HK-2 (cell line): ENCODE measurements around the gene RCBTB2.

Source experiments
- DNase-seq: peaks from one replicate; pipeline ENCODE4 v3.0.0-alpha.2; 2018; ENCODE audit not compliant: unreplicated experiment

The RCBTB2 gene

DNA sequence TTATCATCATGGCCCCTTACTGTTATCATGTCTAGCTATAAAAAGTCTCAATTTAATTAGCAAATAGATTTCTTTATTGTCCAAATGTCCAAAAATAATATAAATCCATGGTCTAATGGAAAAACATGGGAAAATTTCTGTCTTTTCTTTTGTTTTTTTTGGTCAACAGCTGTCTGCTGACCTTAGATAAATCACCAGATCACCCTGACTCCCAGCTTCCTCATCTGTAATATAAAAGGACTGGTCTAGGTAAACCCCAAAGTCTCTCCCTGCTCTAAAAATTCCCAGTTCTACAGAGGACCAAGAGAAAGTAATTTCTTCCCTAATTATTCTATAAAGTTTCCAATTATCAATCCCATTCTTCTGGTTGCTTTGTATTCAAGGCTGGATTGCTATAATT, 30.7 kb upstream of the RCBTB2 start:
- no peak for DNase-seq

DNA sequence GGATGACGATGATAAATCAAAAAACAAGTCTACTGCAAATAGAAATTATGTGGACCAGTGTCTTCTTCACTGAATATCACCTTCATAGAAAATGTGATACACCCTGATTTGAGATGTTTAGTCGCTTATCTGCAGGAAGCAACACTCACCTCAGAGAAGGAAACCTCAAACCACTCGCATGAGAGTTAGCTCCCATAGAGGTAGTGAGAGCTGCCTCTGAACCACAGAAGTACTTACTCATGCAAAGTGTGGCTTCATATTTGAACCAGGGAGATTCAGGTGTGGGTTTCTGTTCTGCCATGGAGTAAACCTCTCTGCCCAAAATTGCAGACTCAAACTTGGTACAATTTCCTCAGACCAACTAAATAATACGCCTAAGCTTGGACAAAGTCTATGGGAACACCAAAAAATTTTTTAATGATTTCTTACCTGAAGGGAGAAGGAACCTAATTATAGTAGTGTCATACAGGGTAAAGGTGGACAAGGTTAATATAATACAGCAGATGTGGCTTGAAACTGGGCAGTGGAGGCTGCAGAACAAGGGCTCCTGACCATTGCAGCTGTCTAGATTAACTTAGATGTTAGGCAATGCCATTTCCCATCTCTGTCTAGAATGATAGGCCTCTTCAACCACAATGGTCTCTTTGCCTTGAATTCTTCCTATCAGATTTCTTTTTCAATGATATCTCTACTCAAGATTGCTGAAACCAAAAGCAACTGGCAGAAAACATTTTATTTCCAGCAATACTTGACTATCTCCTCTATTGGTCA, 29.6 kb upstream of the RCBTB2 start:
- no peak for DNase-seq

DNA sequence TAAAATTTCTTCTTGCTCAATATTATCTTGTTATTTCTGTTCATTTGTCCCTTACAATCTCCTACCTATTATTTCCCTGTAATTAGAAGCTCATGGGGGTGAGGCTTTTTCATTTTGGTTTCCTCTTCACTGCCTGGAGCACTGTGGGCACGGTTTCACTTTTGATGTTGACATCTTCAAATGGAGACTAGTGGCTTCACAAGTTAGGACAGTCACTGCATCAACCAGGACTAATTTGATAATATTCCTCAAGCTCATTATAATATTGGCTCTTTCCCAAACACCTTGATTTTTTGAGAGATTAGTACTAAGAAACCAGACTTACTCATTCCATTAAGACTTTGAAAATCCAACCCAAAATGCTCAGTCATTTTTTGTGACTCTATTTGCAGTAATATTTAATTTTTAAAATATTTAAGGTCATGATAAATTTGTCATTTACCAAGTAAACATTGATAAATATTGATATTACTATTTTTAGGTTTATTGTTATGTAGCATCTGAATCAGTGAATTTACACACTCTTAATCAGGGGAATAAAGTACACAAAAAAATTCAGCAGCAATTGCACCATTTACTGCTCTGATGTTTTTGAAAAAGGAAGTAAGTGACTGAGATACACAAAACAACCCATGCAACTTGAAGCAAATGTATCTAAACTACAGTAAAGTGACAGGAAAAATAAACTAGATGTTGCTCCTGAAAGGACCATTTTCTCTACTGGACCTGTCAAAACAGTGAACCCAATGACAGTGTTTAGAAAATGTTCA, 28.8 kb upstream of the RCBTB2 start:
- no peak for DNase-seq

DNA sequence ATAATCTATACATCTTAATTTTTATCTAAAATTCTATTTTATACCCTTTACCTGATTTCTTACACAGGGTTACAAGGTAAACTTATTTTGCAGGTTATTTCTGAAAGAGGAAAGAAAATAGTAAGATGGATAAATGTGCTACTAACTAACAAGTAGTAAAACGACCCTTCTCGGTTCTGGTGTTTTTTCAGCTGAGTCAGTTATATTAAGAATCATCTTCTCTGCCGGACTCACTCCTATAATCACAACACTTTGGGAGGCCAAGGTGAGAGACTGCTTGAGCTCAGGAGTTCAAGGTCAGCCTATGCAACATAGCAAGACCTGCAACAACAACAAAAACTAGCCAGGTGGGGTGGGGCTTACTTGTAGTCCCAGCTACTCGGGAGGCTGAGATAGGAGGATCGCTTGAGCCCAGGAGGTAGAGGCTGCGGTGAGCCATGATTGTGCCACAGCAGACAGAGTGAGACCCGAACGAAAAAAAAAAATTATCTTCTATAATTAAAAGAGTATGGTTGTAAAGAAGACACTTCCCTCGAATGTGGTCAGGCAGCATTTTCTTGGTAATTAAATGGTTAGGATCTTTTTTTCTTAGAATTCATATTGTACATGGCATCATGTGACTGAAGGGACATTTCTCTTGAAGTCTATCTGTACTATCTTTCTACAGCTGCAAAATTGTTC, 27.9 kb upstream of the RCBTB2 start:
- no peak for DNase-seq

- no peak for DNase-seq
These were observed 26.9 kb upstream of the RCBTB2 start for GRCh38 chr13:48559638-48560320.

DNA sequence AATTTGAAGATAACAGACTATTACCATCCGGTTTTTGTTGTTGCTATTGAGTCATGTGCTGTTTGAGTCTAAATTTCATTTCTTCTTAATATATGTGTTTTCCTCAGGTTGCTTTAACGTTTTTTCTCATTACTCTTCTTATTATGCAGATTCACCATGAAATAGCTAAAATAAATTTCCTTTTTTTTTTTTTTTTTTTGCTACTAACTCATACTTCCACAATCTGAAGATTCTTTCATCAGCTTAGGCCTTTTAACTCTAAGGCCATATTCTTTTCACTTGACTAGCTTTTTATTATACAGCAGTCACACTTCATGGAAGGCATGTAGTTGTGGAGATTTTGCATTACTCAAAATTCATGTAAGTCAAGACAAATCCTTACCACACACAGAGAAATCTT, 23.9 kb upstream of the RCBTB2 start:
- no peak for DNase-seq

DNA sequence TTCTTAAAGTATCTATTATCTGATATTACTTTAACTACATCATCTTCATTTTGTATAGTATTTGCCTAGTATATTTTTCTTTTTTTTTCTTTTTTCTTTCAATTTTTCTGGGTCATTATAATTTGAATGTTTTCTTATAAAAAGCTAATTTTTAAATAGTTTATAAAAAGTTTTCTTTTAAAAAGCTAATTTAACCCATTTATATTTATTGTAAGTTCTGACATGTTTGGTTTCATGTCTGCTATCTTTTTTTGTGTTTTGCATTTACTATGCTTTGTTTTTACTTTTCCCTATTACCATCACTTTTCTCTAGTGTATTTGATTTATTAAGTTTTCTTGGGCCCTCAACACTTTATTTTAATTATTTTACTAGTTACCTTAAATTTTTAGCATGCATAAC, 22.6 kb upstream of the RCBTB2 start:
- no peak for DNase-seq

DNA sequence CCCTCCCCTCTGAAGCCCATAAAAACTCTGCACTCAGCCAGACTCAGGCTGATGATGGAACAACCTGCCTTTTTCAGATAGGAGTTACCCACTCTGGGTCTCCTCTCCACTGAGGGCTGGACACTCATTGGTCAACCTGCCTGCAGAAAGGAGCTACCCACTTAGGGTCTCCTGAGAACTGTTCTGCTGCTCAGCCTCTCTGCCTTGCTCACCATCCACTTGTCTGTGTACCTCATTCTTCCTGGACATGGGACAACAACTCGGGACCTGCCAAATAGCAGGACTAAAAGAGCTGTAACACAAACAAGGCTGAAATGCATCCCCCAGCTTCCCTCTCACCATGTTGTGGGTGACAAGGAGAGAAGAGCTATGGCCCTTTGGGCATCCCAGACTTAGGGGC, 18.4 kb upstream of the RCBTB2 start:
- no peak for DNase-seq

DNA sequence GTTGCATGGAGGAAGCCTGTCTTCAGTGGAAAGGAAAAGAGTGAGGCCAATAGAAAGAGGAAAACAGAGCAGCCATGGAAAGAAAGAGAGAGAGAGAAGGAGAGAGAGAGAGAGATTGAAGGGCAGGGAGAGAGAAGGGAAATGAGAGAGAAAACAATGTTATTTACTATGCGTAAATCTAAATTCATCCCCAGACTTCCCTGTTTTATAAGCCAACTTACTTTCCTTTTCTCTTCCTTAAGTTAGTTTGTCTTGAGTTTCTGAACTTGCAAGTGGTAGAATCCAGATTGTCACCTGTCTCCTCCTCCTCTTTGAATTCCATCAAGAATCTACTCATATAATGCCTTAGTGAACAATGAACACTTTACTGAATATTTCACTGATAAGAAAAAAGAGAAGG, 16.8 kb upstream of the RCBTB2 start:
- DNase-seq = no peak

DNA sequence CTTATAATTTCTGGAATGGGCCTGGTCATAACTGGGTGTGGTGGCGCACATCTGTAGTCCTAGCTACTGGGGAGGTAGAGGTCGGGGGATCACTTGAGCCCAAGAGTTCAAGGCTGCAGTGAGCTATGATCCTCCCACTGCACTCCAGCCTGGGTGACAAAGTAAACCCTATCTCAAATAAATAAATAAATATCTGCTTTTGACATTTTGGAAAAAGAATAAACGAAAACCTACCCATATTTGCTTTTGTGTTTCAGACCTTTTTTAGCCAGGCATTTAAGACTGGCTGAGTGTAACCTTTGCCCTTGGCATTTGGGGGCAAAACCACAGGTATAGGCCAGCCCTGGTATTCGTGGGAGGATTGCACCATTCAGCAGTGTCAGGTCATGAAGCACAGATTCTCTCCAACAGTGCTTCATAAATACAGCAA, 14.8 kb upstream of the RCBTB2 start:
- no peak for DNase-seq

DNA sequence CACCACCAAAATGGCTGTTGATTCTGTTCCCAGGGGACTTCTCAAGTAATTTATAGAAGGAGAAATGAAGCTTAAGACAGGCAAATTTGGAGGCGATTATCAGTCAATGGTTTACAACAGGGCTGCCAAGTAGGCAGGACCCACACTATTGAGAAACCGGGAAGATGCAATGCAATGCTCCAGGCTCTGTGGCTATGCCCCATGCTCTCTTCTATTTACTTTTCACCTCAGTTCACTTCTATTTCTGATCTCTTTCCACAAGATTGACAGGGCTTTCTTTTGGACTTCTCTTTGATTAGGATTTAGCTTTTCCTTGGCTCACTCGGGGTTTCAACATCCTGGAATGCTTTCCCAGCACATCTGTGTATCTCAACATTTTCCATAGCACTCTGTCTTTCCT, 12.7 kb upstream of the RCBTB2 start:
- no peak for DNase-seq

DNA sequence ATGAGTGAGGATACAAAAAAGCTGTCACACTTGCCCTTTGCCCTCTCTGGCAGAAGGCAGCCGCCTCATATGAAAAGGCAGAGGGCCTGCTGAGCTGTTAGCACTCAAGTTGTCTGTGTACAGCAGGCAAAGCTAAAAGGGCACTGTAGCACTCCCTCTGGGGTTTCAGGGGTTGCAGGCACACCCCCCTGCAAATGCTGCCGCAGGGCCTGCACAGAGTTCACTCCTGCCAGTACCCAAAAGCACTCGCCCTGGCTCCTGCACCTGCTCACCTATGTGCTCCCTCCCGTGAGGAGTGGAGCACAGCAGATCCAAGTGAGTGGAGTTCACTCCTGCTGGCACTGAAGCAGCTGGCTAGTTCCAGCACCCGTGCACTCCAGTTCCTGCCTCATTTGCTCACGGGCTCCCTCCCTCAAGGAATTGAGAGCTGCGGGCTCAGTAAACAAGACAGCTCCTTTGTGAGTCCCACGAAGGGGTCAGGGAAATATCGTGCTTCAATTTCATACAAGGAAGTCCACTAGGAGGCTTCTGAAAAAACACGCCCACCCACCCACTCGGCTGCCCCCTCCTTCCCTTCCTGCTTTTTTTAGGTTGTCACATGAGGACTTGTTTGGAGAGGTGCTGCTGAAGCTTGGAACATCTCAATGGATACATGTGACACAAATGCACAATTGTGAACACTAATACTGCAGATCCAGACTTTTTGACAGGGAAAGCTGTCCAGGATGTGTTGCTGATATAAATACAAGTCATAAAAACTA, 9.9 kb upstream of the RCBTB2 start:
- no peak for DNase-seq

GRCh38 chr13:48542138-48542537, 9.3 kb upstream of the RCBTB2 start:
- DNase-seq = no peak

DNA sequence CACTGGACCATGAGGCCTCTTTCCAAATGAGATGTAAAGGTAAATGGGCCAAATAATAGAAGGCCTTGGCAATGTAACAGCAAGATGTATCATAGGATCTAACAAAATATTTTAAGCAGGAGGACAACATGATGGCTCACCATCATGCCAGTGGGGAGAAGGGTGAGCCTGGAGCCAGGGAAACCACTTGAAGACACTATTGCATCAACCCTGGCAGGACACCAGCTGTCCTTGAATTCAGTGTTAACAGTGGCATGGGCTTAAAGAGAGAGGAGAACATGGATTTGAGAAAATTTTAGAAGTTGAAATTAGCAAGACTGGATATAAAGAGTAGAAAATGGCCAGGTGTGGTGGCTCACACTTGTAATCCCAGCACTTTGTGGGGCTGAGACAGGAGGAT, 6.7 kb upstream of the RCBTB2 start:
- DNase-seq = no peak

DNA sequence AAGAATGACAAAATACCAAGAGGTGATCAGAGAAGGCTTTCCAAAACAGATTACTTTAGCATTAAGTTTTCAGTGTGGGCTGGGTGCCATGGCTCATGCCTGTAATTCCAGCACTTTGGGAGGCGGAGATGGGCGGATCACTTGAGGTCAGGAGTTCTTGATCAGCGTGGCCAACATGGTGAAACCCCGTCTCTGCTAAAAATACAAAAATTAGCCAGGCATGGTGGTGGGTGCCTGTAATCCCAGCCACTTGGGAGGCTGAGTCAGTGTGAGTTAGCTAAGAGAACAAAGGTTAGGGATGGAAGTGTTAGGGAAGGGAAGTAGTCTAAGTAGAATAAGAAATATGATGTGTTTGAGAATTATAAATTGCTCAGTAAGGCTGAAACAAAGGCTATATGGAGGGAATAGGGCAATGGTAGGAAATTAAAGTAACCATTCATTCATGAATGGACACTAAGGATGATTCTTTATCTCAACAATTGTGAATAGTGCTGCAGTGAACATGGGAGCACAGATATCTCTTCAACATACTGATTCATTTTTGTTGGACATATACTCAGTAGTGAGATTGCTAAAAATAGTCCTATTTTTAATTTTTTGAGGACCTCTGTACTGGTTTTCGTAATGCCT, 3.9 kb upstream of the RCBTB2 start:
- no peak for DNase-seq

GRCh38 chr13:48535766-48536165, 2.9 kb upstream of the RCBTB2 start:
- DNase-seq = no peak

- no peak for DNase-seq
These were observed 2.1 kb upstream of the RCBTB2 start for GRCh38 chr13:48534911-48535501.

- no peak for DNase-seq
These were observed 1.2 kb upstream of the RCBTB2 start for GRCh38 chr13:48533961-48534600.

DNA sequence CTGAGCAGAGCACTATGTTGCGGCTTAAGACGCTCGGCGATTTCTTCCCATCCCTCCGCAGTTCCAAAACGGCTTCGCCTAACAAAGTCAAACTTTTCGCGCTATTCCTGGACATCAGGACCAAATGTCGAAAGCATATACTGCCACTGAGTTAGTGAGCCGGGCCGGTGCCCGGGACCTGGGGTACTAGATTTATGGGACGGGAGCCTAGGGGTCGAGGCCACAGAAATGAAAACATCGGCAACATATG, 699 bp downstream of the RCBTB2 start:
- DNase-seq = no peak
